ENCODE data around the gene NPPB. TPM values are rescaled to one million over a fixed set of nuclear protein-coding genes. Genes with fewer than 3 reads are reported as not detected.
"Not testable (repeated sequence)": the region's sequence is repeated elsewhere in the genome, so short reads cannot be mapped to it uniquely, and the experiment has no call there.

NPPB gene
- total RNA-seq, result not detected in 2 replicates

DNA sequence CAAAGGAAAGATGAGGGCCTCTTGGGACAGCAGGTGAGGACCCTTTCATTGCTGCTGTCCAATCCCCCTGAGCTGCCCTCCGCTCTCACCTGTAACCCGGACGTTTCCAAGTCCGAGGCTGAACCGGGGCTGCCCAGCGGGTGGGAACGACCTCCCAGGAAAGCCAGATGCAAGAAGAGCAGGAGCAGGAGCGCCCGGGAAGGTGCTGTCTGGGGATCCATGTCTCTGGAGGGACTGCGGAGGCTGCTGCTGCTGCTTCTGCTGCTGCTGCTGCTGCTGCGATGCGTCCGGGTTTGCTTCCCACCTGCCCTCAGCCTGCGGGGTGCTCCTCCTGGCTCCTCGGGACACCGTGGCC lies at the start of gene NPPB:
Gene NPPB, minus strand, starts transcription at position 333 of the 355 bp plus-strand sequence. Its CDS starts 112 bp downstream, at position 221.
- no peak for DNase-seq (ENCODE audit: low read depth, low spot score)

DNA sequence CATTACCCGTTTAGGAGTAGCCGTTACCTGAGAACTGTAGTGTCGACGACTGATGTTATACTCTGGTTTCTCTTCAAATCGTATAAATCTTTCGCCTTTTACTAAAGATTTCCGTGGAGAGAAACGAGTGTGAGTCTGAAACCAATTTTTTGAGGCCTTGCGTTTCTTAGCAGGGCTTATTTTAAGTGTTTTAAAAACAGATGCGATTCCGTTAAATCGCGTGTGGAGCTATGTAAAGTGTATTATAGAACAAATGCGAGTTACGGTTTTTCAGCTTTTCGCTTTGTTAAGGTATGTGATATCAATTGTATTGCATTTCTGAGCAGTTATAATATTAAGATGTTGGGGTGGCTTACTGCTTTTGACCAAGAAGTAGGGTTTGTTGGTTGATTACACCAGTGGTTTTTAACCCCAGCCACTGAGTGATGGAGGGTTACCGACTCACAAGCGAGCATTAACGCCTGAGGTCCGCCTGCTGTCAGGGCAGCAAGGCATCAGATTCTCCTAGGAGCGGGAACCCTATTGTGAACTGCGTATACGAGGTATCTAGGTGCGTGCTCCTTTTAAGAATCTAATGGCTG lies 49.4 kb upstream of the NPPB start:
- DNase-seq (ENCODE audit: low read depth, low spot score), result peak; percentile 85

DNA sequence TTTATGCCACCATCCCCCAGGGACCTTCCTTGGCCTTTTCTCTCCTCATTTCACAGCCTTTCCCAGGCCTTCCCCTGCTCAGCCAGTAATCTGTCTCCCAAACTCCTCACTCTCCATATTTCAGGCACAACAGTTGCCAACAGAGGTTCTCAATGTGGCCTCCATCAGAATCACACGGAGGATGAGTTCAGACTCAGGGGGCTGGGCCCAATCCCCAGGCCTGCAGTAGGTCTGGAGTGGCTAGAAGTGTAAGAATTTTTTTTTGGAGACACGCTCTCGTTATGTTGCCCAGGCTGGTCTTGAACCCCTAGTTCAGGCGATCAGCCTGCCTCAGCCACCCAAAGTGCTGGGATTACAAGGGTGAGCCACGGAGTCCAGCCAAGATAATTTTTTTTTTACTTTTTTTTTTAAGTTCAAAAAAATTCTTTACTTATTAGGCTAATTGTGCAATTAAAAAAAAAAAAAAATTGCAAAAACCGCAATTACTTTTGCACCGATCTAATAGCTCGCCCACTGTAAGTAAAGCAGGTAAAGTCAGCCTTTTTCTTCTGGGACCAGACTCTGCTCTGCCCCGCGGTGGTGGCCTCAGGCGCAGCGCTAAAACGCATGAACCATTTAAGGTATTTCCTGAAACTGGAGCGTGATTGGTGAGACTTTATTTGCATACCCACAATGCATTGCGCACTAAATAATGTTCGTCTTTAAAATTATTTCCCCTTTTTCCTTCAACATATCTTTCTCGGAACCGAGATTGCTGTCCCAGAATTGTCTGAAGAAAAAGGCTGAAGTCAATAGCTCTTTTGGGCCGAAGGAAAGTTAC lies 48.7 kb upstream of the NPPB start:
- DNase-seq (ENCODE audit: low read depth, low spot score), result peak; percentile 76

DNA sequence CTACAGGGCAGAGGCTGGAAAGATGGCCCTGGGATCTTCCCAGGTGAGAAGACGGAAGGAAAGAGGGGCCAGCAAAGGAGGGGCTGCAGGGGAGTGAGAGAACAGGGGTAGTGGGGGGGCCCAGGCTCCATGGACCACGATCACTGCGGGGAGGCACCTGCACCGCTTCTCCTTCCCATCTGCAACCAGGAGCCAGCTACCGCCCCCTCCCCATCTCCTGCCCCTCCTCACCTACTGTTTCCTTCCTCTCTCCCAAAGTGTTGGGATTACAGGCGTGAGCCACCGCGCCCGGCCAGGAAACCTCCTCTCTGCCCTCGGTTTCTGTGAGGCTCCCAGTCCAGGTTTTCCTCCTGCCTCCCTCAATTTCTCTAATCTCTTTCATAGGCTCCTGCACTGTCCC lies 48.1 kb upstream of the NPPB start:
- no peak for DNase-seq (ENCODE audit: low read depth, low spot score)

DNA sequence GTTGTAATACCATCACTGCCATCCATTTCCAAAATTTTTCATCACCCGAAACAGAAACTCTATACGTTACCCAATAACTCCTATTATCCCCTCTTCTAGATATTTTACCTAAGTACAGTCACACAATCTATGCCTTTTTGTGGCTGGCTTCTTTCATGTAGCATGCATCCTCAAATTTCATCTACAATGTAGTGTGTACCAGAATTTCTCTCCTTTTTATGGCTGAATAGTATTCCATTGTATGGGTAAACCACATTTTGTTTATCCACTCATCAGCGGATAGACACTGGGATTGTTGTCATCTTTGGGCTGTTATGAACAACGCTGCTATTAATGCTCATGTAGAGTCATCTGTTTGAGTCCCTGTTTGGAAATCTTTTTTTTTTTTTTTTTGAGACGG lies 46.2 kb upstream of the NPPB start:
- no peak for DNase-seq (ENCODE audit: low read depth, low spot score)

DNA sequence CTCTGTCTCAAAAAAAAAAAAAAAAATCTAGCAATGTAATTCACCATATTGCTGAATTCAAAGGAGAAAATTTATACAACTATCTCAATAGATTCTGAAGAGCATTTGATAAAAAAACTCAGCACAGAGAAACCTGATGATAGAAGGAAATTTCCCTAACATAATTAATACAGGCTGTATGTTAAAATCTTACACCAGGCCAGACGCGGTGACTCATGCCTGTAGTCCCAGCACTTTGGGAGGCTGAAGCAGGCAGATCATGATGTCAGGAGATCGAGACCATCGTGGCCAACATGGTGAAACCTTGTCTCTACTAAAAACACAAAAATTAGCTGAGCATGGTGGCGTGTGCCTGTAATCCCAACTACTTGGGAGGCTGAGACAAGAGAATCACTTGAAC lies 45.4 kb upstream of the NPPB start:
- not testable (repeated sequence) for DNase-seq (ENCODE audit: low read depth, low spot score)

DNA sequence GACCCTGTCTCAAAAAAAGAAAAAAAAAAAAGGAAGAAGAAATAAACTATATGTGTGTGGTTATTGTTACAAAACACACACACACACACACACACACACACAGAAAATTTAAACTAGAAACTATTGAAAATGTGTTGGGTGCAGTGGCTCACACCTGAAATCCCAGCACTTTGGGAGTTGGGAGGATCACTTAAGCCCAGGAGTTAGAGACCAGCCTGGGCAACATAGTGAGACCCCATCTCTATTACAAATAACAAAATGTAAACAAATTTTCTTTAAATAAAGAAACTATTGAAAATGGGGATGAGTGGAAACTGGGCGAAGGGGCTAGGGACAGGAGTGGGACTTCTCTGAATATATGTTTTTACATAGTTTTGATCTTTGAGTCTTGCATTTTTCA lies 44.5 kb upstream of the NPPB start:
- no peak for DNase-seq (ENCODE audit: low read depth, low spot score)

DNA sequence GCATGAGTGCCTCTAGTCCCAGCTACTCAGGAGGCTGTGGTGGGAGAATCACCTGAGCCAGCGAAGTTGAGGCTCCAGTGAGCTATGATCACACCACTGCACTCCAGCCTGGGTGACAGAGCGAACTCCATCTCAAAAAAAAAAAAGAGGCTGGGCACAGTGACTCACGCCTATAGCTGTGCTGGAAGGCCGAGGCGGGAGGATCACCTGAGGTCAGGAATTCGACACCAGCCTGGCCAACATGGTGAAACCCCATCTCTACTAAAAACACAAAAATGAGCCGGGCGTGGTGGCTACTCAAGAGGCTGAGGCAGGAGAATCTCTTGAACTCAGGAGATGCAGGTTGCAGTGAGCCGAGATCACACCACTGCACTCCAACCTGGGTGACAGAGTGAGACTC lies 42.7 kb upstream of the NPPB start:
- DNase-seq (ENCODE audit: low read depth, low spot score), result not testable (repeated sequence)

DNA sequence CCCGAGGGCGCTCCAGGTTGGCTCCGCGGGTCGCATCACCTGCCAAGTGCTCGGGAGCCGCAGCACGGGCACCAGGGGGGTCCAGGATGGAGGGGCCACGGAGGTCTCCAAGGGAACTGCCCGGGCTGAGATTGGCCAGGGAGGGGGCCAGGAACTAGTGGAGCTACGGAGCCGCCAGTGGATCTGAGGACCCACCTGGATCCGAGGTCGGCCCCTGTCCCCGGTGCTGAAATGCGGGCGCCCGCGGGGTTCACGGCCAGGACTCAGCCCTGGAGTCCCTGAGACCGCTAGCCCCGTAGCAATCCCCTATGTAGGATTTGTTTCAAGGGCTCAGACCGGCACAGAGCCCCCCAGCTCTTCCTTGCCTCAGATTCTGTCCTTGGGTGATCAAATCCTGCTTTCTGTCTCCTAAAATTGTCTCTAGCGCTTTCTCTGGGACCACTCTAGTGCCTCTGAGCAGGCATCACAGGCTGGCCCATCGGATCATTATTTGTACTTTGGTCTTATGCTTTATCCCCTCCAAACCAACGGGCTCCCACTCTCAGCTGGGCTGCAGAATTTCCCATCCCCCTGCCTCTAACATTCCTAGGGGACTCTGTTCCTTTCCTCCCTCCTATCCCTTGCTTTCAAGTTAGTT lies 40.2 kb upstream of the NPPB start:
- no peak for DNase-seq (ENCODE audit: low read depth, low spot score)

DNA sequence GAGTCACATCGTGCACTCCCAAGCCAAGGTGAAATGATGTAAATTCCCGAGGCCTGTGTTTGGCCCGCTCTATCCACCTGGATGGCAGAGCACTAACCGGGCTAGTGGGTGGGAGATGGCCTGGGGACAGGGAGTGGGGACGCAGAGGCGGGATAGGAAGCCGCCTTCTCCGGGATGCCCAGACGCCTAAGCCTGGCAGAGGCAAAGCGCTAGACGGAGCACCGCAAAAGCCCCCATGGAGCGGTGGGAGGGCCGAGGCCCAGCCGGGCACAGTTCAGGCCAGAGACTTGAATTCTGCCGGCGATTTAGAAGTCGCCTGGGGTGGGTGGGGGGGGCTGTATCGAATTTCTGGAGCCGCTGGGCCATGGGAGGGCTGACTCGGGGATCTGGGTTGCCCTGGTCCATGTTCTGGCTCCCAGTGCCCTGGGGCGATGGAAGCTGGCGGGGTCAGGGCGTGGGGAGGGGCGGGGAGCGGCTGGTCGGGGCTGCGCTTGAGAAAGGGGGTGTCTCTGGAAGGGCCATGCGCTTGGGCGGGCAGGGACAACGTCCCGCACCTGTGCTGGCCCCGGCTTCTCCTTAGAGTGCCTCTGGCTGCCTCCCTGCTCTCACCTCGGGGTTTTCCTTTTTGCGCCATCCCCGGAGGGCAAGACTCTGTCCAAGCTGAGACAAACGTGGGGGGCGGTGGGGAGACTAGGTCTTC lies 39.5 kb upstream of the NPPB start:
- DNase-seq (ENCODE audit: low read depth, low spot score), result no peak

DNA sequence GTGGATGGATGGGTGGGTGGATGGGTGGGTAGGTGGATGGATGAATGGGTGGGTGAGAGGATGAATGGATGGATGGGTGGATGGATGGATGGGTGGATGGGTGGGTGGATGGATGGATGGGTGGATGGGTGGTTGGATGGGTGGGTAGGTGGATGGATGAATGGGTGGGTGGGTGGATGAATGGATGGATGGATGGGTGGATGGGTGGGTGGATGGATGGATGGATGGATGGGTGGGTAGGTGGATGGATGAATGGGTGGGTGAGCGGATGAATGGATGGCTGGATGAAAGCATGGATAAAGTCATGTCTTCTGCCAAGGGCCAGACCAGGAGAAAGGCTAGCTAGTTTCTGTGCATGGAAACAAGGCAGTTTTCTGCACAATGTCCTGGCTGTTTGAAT lies 35.8 kb upstream of the NPPB start:
- not testable (repeated sequence) for DNase-seq (ENCODE audit: low read depth, low spot score)

DNA sequence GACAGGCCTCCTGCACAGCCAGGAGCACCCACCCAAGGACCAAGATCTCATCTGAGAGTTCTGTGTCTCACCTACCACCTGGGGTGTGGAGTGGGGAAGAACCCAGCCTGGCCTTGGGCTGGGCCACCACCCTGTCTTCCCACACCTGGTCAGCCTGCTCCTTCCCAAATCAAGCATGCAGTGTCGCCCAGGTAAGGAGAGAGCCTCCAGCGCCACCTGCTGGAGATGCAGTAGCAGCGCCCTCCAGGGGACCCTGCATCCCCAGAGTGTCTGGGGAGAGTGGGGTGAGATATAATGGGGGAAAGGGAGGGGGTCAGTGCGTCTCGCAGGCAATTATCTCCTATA lies 35.1 kb upstream of the NPPB start:
- no peak for DNase-seq (ENCODE audit: low read depth, low spot score)

DNA sequence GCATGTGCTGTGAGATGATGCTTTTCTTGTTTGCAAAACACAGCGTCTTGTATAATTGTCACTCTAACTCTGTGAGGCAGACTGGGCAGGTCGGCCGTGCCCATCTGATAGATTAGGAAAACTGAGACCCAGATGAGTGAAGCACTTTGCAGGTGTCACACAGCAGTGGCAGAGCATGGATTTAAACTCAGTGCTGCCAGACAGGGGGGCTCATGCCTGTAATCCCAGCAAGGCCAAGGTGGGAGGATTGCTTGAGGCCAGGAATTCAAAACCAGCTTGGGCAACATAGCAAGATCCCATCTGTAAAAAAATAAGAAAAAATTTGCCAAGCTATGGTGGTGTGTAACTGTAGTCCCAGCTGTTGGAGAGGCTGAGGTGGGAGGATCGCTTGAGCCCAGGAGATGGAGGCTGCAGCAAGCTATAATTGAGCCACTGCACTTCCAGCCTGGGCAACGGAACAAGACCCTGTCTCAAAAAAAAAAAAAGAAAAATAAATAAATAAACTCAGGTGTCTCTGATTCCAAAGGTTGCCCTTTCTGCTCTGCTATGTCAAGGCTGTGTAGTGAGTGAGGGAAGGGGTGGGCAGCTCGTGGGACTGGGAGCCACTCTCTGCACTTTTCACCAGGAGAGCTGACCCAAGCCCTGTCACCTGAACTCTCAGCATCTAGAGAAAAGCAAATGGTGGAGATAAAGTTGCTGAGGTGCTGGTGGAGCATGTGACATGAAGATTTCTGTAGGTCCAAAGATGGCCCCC lies 32.9 kb upstream of the NPPB start:
- no peak for DNase-seq (ENCODE audit: low read depth, low spot score)

DNA sequence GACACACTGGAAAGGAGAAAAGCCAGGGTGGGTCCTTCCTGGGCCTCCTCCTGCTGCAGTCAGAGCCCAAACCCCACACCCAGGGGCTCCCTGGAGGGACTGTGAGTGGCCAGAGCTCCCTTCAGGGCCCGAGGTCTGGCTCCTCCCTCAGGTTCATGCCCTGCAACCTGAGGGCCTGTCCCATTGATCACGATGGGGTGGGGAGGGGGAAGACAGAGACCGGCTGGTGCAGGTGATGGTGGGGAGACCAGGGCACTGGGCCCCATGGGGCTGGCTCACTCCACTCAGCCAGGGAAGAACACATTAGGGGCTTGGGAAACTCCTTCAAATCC lies 30.1 kb upstream of the NPPB start:
- no peak for DNase-seq (ENCODE audit: low read depth, low spot score)

DNA sequence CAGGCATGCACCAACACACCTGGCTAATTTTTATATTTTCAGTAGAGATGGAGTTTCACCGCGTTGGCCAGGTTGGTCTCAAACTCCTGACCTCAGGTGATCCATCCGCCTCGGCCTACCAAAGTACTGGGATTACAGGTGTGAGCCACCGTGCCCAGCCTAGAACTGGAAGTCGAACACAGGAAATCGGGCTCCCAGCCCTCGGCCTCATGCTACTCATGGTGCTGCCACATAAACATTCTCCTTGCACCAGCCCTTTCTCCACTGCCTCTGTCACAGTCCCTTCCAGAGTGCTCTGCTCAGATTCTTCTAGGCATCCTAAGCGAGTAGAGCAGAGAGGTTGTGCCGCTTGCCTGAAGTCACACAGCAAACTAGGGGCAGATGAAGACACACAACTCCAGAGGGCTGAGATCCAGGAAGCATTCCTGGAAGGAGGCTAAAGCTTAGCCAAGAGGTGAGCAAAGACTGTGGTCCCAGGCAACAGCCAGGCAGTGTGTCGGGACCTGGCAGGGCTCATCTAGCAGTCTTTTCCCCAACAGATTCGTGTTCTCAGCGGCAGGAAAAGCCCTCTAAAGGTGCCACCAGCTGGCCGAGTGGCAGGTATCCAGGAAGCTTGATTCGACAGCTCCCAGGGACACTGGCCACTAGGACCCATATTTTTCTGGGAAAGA lies 29.6 kb upstream of the NPPB start:
- DNase-seq (ENCODE audit: low read depth, low spot score), result no peak

DNA sequence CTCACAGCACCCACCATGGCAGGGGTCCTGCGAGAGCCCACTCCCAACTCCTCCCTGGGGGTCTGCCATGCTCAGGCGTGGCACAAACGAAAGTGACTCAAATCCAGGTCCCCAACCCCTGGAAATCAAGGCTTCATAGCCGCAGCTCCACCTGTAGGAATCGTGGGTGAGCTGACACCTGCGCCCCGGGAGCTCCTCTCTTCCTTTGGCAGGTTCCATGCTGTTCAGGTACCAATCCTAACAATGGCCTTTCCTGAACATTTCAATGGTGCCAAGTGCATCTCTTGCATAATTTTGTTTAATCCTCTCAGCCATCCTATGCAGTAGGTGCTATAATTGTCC lies 28.9 kb upstream of the NPPB start:
- no peak for DNase-seq (ENCODE audit: low read depth, low spot score)

DNA sequence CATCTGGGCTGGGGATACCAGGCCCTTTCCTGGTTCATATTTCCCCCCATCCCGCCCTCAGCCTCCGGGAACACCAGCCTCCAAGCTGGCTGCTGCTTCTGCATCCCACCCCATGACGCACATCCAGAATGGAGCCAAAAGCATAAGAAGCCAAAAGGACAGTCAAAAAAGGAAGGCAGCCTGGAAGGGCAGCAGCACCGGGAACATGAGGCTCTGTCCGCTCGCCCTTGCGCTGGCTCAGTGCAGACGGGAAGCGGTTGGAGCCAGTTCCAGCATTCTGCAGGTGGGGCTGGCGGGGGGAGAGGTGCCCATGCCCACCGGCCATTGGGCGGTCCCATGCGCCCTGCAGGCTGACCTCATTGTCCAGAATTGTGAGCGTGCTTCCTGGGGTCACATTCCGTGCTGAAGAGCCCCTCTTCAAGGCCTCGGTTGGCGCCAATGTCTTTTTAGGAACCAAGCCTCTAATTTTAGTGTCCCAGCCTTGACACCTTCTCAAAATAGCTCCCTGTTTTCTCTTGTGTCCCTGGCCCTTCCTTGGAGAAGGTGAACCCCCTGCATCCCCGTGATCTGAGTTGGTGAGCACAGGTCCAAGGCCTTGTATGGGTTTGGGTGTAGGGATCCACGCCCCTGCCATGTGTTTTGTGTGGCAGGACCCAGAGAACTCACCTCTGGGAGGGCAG lies 28.4 kb upstream of the NPPB start:
- DNase-seq (ENCODE audit: low read depth, low spot score), result no peak

DNA sequence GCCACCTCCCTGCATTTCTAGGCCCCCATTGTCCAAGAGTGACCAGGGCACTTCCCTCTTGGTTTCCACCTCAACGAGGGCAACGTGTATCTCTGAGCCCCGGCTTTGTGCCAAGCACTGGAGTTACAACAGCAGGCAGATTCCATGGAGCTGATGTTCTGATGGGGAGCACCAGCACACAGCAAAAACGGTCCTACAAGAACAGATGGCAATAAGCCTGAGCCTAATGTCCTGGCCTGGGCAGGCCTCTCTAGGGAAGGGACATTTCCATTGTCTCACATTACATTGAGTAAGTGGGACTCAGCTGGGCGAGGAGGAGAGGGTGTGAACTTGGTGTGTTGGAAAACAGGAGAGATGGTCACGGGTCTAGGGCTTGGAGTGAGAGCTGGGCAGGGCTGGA lies 27.2 kb upstream of the NPPB start:
- DNase-seq (ENCODE audit: low read depth, low spot score), result no peak

DNA sequence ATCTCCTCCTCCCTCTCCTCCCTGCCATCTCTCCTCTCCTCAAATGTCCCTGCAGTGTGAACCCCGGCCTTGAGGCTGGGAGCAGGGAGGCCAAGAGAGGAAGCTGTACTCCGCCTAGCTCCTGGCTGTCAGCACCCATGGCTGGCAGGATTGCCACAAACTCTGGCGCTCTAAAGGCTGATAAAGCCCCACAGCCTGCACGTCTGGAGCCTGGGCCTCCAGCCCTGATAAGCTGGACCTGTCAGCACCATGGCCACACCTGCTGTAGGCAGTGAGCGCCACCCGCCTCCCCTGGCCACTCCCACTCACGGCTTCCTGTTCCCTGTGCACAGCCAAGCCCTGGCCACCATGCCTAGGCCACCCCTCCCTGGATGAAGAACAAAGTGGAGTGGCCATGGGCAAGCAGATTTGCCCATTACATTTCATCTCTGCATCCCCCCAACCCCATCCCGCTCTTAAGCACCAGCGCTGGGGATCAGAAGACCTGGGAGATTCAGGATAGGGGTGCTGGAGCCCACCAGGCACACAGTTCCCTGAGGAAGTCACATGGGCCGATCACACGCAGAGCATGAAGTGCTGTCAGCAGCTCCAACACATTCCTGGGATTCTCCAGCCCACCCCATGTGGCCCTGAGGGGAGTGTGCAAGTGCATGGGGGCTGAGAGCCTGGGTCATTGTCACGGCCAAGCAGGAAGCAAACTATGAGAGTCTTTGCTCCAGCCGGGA lies 24.2 kb upstream of the NPPB start:
- no peak for DNase-seq (ENCODE audit: low read depth, low spot score)

All from pulmonary artery endothelial cell (primary cell).